H1 (cell line): Measurements from ENCODE around the gene ZBTB14. TPM values are rescaled to one million over a fixed set of nuclear protein-coding genes. Genes with fewer than 3 reads are reported as not detected.

Experiments
- CTBP2 ChIP-seq: IDR thresholded peaks from 2 replicates; pipeline ENCODE4 v1.7.0; 2011; ENCODE audit warnings: borderline replicate concordance, mild to moderate bottlenecking, moderate library complexity, mixed read lengths, low read length; ENCODE audit not compliant: insufficient read depth, insufficient read length
- MAX ChIP-seq: IDR thresholded peaks from 2 replicates; pipeline ENCODE4 v1.6.1; 2012; ENCODE audit warnings: inconsistent platforms
- RAD21 ChIP-seq, 2 experiments: IDR thresholded peaks in 1 of 2; conservative IDR thresholded peaks in 1 of 2; 2 replicates each; pipeline ENCODE4 v1.6.1; 2011; ENCODE audit warnings: low read depth in 2 of 2, low read length in 2 of 2, improper control_type of control experiment in 1 of 2, inconsistent platforms in 1 of 2, mild to moderate bottlenecking in 1 of 2, moderate library complexity in 1 of 2
- SIRT6 ChIP-seq: IDR thresholded peaks from one replicate; pipeline ENCODE4 v1.7.1; 2012; ENCODE audit warnings: low read length, inconsistent platforms
- ZNF274 ChIP-seq: IDR thresholded peaks from 2 replicates; pipeline ENCODE4 v1.7.0; 2012; ENCODE audit warnings: low read length, borderline replicate concordance; ENCODE audit errors: extremely low read depth
- polyA plus RNA-seq, 7 experiments: library from polyadenylated mRNA; depleted of rRNA in 3 of 7; stranded (reverse) in 5 of 7; unstranded in 2 of 7; fragments of >200 nt in 5 of 7; fragments of 200-250 nt in 2 of 7; gene quantifications; 1 replicate in 5 of 7; 2 replicates in 1 of 7; 4 replicates in 1 of 7; pipeline versions ENCODE4 v1.2.1 to v1.2.3, GENCODE V29; 2011 to 2013; ENCODE audit warnings: missing spikeins in 2 of 7, mixed read lengths in 2 of 7
- total RNA-seq: library from RNA; stranded (reverse); fragmentation: NEBNext Ultra II Directional; extraction: Animal tissue kit (Norgen Biotek cat#: 25700); gene quantifications from 2 replicates; pipeline ENCODE4 v1.2.1, GENCODE V29; 2021

The ZBTB14 gene
- total and polyA plus RNA-seq, 2 of the 8 experiments (the other 6 are each of a cell fraction or from before 2014, with no cell fraction given) = 5.2 to 18.3 TPM

DNA sequence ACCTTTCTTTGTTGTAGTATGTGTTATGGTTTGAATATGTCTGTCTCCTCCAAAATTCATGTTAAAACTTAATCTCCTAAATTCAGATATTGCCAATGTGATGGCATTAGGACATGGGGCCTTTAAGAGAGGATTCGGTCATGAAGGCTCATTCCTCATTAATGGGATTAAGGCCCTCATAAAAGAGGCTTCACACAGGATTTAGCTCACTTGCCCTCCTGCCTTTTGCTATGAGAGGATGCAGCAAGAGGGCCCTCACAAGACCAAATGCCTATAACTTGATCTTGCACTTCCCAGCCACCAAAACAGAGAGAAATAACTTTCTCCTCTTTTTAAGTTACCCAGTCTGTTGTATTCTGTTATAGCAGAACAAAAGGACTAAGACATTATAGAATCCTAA is 19.7 kb downstream of the ZBTB14 start (continued):
- TF ChIP-seq RAD21 (IDR thresholded peaks at IDR 0.05 in 1 of 2, conservative IDR thresholded peaks at IDR 0.05 in 1 of 2; ENCODE audit: low read depth in 2 of 2, low read length in 2 of 2) (no peak; a peak in 1 of 4 replicates), SIRT6 (no peak), ZNF274 (no peak), MAX (no peak), CTBP2 (no peak)
- TF ChIP-seq, all 59 proteins: peak for 0
